GM20431 (cell line): ENCODE data around the gene RRAD.
"Not testable (repeated sequence)": the region's sequence is repeated elsewhere in the genome, so short reads cannot be mapped to it uniquely, and the experiment has no call there.

Experiments
- in situ Hi-C: fragments of 300-500 bp; cut with MseI, MboI; formaldehyde crosslinking; loops from one replicate; pipeline ENCODE4 v1.15.0; 2020; ENCODE audit warnings: low sequenced_read_pairs; ENCODE audit not compliant: unreplicated experiment

The RRAD gene

DNA sequence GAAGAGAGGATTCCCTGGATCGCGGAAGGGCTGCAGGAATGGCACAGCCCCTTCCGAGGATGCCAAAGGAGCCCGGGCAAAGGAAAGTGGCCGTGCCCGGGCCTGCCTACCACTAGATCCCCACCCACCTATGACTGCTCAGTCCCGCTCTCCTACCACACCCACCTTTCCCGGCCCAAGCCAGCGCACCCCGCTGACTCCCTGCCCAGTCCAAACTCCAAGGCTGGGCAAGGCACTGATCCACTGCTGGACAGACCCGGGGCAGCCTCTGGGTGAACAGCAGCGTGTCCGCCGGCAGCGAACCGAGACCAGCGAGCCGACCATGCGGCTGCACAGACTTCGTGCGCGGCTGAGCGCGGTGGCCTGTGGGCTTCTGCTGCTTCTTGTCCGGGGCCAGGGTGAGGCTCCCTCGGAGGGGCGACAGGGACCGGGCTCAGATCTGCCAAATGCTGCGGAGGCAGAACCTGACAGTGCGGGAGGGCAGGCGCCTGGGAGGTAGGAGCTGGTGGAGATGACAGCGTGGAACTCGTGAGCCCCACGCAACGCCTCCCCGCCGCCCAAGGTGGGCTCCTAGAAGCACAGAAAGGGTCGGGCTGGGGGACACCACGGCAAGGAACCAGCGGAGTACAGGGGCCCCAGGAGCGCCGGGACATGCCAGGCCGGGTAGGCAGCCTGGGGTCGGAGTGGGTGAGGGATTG is 10.1 kb upstream of the RRAD start, which contains the start of gene CES2:
TSS of gene CES2 (plus strand) at position 203 of the 698 bp plus-strand sequence. CDS start at position 323, 120 bp downstream.
- in situ Hi-C loops, result no loop called here

DNA sequence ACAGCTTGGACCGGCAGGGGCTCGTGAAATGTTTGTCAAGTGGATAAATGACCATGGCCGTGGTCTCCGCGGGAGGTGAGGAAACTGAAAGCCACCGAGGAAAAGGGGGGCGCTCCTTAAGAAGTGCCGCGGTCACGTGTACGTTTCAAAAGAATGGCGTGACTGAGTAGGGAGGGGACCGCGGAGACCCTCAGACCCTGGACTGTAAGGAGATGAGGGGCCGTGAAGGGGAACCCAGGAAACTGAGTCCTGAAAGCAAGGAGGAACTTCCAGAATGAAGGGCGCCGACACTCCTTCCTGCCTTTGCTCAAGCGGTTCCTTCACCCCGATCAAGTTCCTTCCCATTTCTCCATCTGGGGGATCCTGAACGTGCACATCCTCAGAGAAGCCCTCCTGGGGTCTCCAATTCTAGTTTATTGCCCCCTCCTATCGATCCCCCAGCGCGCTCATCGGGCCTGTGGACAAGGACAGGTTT is 9.5 kb upstream of the RRAD start:
- in situ Hi-C loops, result not testable (repeated sequence)

DNA sequence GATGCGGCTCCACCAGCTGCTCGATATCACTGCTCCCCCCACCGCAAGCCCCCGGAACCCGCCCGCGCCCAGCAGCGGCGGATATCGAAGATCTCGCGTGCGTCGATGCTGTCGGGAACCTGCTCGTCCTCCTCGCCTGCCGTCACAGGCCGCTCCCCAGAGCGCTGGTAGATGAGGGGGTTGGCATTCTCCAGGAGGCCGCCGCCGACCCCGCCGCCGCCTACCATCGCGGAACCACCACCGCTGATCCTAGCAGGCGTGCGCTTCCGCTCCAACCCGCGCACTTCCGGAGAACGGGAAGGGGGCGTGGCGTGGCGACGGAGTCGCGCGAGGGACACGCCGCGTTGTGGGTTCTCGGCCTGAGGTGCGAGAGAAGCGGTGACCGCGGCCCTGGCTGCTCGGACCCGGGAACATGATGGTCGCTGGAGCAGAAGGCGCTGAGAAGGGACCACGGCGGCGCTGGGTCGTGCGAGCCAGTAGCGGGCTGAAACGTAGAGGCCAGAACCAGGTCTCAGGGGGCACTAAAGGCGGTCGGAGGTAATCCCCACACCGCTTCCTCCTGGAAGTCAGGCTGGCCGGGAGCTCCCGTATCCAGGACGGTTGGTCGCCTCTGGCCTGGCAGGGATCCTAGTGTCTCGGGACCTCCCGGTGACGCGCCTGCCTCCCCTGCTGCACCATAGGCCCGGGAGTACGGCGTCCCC is 9.0 kb upstream of the RRAD start, which contains the start of gene CIAO2B:
TSS of gene CIAO2B (minus strand) at position 265 of the 701 bp plus-strand sequence. CDS start at position 227, 38 bp downstream.
- in situ Hi-C loops, result no loop called here

DNA sequence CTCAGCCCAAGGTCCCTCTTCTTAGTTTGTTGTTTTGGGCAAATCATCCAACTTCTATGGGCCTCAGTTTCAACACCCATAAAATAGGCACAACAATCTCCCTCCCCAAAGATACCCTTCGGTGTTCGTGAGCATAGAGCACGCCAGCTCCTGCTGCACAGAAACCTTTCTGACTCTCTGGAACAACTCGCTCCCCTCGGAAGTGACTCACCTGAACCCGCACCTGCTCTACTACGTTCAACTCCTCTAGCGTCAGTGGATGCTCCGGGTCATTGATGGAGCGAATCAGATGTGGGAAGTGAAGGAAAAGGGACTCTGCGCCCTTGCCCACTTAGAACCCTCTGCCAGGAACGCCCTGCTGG is 8.4 kb upstream of the RRAD start:
- in situ Hi-C loops, result no loop called here

DNA sequence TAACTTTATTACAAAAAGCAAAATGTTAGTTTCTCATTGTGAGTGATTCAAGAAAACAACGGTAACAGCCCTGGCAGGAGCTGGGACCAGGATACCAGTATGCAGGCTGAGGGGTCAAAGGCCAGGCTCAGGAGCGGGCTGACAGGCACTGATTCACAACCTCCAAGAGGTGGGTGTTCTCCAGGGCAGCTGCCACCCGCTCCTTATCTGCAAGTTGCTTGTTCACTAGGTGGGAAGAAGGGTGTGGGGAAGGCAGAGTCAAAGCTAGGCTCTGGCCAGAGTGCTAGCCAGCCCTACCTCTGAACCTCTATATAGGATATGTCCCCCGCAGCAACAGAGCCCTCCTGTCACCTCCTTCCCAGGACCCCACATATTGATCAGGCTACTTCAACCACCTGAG is 6.7 kb upstream of the RRAD start:
- in situ Hi-C loops, result no loop called here

DNA sequence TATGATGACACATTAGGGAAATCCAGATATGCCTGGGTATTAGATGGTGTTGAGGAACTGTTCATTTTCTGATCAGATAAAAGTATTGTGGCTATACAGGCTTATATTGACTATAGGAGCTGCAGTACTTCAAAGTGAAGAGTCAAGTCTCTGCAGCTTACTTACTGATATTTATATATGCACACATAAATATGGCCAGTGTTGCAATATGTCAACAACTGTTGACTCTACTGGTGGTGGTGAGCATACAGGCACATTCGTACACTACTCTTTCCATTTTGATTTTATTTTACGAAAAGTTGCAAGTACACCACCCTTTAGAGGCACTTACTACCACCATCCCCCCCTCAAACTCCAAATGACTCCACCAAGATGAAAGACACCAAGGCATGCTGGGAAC is 6.3 kb upstream of the RRAD start:
- in situ Hi-C loops, result no loop called here

DNA sequence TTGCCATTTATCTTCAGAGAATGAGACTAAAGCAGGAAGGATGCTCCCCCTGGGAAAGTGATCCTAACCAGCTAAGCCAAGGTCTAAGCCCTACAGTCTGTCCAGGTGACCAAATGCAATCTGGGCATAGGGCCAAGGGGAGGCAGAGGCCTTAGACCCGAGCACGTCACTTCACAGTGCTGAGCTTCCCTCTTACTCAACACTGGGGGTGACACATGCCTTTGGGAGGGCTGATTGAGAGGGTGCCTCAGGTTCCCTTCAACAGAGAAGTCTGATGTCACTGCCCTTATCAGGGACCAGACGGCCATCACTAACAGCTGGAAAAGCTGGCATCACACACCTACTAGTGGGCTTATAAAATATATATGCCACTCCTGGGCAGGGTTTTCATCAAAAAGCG is 4.9 kb upstream of the RRAD start:
- in situ Hi-C loops, result no loop called here

DNA sequence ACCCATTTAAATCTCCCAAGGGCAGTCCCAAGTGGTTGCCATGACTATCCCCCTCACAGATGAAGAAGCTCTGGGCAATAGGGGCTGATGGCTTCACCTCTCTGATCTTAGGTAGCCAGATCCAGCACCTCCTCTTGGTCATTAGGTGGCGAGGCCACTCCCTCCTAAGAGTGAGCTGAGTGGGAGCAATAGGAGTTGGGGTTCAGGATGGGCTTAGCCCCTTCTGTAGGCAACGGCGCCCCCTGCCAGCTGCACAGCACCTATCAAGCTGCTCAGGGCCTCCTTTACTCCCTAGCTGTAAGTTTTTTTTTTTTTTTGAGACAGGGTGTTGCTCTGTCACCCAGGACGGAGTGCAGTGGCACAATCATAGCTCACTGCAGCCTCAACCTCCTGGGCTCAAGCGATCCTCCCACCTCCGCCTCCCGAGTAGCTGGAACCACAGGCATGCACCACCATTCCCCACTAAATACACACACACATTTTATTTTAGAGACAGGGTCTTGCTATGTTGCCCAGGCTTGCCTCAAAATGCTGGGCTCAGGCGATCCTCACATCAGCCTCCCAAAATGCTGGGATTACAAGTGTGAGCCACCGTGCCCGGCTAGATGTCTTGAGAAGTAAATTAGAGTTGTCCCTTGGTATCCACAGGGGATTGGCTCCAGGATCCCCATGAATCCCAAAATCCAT is 3.5 kb upstream of the RRAD start:
- in situ Hi-C loops, result no loop called here

DNA sequence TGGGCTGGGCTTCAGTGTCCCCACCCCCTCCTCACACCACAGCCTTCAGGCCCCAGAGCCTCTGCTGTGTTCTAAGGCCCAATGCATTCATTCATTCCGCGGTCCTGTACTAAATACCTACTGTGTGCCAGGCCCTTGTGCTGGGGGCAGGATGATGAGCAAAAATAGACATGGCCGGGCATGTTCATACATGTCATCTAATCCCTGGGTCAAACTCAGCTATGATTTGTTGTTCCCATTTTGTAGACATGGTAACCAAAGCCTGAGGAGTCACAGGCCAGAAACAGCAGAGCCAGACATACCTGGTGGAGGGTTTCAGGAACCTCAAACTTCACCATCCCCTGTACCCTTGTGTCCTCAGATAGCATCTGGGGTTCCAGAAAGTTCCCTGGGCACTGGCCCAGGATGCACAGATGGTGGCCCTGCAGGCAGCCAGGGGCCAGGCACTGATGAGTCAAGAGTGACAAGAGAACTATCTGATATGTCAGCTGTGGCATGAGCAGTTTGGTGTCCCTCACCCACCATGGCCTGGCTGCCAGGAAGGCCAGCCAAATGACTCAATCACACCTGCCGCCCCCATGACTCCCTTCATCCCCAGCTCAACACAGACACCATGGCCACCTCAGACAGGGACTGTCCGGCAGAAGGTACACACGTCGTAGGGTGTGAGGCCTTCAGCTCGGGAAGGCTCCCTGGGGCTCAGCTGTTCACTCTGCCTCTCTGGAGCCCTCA is 2.7 kb upstream of the RRAD start:
- in situ Hi-C loops, result no loop called here

DNA sequence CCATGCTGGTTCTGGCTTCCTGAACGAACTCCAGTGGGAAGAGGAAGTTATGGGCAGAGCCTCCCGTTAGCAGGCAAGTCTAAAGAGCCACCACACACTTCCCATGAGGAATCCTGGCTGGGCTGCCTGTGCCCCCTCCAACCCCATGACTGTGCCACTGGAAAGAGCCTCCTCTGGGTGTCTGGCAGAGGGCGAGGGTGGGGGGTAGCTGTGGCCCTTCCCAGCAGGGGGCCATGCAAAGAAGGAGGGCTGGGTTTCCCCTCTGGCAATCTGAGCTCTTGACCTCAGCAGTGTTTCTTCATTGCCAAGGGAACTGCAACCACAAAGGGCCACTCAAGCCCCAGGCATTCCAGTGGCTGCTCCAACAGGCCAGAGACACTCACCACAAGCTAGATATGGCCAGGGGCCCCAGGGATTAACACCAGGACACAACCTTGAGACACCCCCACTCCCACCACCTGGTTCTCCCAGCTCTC is 1.7 kb upstream of the RRAD start:
- in situ Hi-C loops, result no loop called here

DNA sequence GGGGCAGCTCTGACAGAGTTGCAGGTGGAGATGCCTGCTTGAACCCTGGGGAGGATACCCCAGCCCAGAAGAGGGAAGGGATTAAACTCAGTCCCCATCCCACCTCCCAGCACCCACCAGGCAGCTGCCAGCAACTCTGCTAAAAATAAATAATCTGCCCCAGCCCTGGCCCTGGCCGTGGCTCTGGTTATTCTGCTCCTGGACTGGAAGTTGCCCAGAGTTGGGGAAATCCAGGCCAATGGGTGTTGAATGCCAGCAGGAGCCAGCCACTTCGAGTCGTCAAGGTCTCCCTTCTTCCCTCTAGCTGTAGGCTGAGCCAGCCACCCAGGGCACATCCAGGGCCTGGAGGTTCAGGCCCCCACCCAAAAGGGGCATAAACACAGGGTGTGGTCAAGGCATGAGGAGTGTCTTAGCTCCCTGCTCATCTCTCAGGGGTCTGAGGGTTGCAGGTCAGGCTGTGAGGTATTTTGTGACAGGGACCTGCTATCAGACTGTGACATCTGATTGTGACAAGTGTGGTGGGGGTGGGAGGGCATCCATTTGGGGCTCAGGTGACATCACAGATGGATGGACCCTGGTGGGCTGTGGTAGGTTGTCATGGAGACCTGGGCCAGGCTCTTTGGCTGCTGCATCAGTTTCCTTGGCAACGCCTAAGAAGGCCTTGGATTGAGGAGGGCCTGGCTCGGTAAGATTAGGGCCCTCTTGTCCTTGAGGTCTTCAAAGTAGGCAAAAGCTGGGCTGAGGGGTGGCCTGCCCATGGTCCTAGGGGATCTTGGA is 1.0 kb upstream of the RRAD start:
- in situ Hi-C loops, result no loop called here

DNA sequence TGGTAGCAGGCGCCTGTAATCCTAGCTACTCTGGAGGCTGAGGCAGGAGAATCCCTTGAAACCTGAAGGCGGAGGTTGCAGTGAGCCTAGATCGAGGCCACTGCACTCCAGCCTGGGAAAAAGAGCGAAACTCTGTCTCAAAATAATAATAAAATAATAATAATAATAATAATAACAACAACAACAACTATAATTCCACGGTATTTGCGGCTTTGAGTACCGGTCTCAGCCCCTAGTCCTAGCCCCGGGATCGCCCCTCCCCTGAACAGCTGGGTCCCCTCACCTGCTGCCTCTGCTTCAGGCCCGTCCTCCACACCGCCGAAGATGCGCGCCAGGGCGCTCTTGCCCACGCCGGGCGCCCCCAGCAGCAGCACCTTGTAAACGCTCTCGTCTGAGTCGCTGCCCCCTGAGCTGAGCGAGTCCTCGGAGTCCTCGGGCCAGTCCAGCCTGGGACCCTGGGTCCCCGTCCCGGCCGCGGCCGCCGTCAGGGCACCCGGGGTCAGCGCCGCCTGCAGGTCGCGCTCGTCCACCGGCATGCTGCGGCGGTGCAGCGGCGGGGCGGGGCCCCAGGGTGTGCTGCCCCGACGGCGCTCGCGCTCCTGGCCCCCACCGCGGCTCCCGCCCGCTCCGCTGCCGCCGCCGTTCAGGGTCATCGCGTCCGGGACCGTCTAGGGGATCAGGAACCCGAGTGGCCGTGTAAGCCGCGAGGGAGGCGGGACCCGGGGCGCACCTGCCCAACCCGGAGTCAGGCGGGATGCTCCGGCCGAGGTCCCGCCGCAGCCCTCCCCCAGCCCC is 611 bp downstream of the RRAD start:
- in situ Hi-C loops, result no loop called here

DNA sequence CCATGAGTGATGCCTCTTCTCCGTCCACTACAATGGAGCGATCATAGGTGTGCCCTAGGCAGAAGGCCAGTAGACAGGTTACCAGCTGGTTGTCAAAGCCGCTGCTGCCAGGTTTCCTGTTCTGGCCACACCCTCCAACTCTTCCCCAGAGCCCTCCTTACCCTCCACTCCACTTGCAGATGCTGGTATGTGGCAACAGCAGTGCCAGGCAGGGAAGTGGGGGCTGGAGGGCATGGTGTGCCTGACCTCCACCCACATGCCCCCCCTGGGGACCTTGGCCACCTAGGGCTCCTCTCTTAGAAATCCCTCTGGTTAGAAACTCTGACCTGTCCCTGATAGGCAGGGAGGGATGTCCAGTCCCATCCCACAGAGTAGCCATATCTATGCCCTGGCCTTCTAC is 1.5 kb downstream of the RRAD start:
- in situ Hi-C loops, result no loop called here

DNA sequence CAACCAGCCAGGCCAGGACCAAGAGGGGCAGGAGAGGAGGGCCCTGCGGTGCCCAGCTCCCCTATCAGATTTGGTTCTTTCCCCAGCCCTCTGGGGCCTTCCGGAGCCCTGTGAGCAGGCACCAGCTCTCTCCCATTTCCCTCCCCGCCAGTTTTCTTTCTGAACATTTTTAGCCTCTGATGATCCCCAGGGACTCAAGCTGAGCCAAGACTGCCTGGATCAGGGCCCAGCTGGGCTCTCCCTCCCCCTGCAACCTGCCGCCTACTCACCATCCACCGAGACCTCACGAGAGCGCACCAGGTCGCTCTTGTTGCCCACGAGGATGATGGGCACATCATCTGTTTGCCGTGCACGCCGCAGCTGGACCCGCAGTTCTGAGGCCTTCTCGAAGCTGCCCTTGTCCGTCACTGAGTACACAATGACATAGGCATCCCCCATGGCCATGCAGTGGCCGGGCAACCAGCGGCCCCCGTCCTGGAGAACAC is 2.0 kb downstream of the RRAD start:
- in situ Hi-C loops, result no loop called here

DNA sequence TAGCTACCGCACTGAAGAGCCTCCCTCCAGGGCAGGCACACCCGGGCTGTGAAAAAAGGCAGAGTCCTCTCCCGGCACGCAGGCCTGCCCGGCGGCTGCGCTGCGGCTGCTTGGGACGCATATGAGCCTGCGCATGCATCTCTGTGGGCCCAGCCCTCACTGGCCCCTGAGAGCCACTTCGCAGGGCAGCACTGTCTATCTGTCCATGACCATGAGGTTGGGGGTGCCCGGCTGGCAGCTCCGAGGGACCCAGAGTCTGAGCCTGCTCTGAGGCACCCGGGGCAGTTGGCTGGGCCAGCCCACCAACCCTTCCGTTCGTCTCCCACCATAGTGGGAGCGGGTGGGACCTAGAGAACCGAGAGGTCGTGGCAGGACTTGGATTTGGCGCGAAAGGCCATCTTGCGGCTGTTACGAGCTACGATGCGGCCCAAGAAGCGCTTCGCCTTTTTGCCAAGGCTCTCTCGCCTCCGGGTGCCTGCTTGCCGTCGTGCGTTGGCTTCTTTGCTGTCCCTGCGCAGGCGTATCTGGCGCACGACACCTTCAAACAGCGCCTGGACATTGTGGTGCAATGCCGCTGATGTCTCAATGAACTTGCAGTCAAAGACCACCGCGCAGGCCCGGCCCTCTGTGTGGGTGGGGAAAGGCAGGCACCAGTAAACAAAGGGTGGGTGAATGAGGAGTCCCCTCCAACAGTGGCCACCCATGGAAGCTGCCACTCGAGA is 3.4 kb downstream of the RRAD start:
- in situ Hi-C loops, result no loop called here

DNA sequence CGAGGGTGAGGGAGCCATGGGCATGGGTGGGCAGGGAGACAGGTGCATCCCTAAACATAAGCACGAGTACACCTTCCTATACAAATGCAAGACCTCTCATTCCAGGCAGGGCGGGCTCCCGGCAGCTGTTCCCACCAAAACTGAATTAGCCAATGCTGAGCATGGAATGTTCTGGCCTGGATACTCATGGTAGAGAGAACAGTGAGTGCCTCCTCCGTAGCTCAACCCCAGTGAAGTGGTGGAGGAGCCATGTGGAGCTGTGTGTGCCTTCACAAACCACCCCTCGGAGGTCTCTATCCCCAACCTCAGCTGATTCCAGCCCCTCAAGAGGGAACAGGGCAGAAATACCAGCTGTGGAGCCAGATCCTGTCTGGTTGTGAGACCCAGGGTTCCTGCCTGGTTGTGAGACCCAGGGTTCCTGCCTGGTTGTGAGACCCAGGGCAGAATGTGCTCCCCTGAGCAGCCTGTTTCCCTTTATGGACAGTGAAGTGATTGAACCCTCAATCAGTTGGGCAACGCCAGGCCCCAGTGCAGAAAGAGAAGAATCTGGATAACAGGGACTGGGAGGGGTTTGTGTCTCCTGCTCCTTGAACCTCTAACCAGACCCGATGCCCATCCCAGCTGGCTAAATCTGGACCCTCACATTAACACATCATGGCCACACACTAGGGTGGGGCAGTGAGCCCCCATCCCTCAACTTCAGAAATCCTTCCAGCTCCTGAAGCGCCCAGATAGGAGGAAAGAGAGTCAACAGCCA is 4.2 kb downstream of the RRAD start:
- in situ Hi-C loops, result no loop called here

DNA sequence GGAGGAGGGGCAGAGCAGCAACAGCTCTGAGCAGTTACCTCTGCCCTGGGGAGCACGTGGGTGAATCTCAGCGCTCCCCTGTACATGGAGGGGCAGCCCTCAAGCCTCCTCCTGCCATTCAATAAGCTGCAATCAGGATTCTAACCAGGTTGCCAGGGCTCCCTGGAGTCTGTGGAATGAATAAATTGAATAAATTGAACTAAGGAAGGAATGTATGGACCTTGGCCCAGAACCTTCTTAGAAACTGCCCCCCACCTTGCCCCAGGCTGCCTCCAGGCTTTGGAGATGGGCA is 5.1 kb downstream of the RRAD start:
- in situ Hi-C loops, result no loop called here
